ENCODE results near the gene ETV4.

ETV4 gene

DNA sequence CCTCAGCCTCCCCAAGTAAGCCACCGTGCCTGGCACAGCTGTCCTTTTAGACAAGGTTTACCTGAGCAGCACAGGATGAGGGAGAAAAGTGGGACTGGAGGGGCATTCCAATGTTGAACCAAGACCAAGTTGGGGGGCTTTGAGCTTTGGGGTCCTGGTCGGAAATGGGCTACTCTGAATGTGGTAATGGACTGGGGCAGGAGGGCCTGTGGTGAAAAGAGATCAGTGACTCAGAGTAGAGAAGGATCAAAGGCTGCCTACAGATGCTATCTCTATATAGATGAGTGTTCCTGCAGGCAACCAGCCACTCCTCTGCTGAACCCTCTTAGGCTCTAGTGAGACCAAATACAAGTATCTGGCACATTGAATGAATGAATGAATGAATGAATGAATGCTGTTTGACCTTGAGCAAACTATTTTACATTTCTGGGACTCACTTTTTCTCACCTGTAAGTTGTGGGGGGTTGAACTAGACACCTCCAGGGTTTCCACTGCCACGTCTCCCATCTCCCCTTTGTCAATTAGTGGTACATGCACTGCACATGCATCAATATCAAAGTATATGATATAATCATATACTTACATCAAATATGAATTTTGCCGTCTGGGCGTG lies 26.3 kb upstream of the ETV4 start:
- no peak for DNase-seq (ENCODE audit: low read depth)

DNA sequence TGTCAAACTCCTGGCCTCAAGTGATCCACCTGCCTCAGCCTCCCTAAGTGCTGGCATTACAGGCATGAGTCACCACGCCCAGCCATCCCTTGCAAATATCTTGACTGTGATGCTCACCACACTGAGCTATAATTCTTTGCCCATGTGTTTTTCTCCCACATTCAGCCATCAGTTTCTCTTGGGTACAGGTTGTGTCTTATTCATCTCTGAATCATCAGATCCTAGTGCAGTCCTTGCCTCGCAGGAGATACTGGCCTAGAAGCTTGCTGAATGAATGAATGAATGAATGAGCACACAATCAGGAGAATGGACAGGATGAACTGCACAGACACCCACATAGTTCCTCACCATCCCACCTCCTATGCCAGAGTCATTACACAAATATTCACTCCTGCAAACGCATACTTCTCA lies 24.4 kb upstream of the ETV4 start:
- DNase-seq (ENCODE audit: low read depth), result peak; percentile 23

DNA sequence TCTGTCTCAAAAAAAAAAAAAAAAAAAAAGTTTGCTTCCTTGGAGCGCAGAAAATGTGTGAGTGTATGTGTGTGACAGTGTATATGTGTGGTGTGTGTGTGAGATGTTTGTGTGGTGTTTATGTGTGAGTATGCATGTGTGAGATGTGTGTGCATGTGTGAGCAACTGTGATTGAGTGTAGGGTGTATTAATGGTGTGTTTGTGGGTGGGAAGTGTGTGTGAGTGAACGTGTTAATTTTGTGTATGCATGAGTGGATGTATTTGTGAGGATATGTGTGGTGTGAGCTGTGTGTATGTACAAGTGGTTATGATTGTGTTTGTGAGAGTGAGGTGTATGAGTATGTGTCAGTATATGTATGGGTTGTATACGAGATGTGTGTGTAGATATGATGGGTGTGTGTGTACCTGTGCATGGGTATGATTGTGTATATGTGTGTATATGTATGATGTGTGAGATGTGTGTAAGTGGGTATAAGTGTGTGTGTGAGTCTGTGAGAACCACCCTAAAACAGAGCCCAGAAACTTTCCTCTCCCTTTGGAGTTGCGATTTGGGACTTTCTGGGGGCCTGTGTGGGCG lies 22.5 kb upstream of the ETV4 start:
- DNase-seq (ENCODE audit: low read depth), result no peak

DNA sequence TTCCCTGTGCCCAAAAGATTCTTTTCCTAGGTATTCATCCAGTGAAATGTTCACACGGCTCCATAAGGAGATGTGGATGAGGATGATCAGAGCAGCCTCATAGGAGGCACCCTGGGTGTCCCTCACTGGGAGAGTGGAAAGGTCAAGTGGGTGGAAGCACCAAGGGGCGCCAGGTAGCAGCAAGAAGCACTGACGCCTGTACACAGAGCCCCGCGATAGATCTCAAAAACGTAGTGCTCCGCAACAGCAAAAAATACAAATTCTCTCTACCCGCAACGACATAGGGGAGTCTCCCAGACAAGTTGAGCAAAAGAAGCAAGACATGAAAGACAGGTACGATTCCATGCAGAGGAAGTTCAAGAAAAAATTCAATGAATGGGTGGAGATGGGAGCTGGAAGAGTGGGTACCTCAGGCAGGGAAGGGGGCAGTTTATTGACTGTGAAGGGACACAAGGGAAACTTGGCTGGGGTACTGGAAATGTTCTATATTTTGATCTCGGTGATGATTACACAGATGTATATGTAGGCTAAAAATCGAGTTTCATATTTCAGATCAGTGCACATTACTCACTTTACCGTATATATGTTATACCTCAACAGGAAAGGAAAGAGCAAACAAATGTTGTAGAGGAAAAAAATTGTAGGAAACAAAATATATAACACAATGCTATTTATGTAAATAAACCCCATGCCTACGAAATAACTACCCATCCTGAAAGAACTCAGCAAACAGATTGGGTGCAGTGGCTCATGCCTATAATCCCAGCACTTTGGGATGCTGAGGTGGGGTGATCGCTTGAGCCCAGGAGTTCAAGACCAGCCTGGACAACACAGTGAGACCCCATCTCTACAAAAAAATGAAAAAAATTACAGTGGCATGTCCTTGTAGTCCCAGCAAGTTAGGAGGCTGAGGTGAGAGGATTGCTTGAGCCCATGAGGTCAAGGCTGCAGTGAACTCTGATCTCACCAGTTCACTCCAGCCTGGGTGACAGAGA lies 17.8 kb upstream of the ETV4 start:
- no peak for DNase-seq (ENCODE audit: low read depth)

DNA sequence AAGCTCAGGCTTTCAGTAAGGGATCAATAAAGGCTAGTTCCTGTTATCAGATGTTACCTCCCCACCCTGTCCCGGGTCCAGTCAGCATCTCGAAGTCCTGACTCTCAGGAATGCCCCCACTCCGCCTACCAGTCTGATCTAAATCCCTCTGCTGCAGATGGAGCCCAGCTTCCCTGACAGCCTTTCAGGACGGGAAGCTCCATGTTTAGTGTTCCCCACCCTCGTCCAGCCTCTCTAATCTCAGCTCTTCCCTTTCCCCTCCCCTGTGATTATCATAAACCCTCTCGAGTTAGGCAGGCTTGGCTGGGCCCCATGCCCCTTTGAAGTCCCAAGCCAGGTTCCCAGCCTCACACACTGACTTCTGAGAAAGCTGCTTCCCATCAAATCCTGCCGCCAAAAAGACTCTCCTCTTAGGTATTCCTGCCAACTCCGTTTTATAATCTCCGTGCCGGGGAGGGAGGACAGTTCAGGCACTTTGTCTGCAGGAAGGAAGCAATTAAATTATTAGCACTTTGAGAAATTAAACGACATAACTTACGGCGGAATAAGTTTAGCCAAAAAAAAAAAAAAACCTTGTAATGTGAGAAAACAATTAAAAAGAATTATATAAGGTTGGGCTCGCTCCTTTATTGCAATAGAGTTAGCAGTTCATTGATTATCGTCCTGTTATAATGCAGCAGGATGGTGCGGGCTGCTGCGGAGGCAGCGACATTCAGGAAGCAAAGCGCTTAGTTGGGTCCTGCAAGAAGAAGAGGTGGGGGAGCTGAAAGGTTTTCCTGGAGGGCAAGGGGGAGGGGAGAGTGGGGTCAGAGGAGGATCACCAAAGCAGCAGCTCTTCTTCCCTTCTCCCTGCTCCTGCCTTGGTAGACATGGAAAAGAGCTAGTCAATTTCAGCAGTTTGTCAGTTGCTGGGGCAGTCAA lies 16.8 kb upstream of the ETV4 start:
- no peak for DNase-seq (ENCODE audit: low read depth)

DNA sequence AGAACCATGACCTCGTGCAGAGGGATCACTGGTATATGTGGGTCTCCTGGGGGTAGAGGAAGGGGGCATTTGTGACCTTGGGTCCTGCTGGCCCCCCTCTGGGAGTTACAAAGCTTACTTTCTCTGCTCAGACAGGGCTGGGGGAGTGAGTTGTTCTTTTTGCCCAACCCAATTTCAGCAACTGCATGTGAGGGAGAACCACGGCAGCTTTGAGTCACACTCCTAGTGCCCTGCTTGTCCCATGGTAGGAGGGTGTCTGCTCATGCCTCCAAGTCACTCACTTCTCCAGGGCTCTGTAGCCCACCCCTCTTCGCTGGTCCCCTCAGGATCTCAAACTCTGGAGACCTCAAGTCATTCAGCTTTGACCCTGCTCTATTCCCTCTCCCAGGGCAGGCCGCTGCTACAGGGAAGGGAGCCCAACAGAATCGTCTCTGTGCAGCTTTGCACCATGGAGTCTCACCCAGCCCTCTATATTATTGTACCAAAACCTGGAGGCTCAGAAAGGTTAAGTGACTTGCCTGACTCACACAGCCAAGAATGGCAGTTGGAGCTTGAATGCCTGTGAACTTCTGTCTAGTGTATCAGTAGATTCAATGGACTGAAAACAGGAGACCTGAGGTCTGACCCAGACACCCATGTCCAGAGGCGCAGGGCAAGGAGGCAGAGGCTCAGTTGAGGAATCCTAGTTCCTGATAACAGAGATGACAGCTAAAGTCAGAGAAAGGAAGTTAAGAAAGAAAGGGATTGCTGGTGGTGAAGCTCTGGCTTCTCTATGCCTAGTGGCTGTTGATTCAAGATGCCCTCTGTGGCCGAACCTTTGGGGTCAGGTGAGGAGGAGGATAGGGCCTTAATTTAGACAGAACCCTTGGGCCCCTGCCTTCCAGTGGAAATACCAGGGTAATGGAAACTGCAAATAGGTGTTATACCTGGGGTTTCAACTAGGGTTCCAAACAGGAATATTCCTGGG lies 14.6 kb upstream of the ETV4 start:
- no peak for DNase-seq (ENCODE audit: low read depth)

DNA sequence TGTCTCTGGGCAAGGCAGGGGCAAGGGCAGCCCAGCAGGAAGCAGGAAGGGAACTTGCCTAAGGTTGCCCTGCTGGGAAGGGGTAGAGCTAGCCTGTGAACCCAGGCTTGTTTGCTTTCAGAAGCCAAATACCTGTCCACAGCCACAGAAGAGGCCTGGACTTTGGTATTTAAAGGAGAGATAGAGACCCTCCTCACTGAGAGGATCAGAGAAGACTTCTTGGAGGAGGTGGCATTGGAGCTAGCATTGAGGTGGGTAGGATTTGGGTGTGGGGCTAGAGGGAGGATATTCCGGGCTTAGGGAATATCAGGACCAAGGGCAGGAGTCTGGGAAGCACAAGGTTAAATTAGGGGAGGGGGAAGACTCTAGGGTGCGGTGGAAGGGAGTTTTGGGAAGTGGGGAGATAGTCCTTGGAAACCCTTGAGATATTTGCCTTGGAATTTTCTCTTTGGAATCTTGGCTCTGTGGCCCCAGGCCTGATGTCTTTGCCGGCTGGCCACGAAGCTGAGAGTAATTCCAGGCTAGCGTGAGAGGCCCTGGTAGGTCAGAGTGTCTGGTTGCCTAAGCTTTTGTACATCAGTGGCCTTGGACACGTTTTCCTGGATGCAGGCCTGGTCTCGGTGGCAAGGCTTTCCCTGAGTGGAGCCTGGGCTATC lies 13.1 kb upstream of the ETV4 start:
- DNase-seq (ENCODE audit: low read depth), result no peak

DNA sequence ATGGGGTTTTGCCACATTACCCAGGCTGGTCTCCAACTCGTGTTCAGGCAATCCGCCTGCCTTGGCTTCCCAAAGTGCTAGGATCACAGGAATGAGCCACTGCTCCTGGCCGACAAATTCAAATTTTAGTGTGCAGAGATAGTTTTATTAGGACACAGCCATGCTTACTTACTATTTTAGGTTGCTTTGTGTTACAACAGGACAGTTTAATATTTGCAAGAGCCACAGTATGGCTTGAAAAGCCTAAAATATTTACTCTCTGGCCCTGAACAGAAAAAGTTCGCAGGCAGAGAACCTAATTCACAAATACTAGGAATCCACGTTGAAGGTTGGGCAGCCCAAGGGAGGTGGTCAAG lies 12.6 kb upstream of the ETV4 start:
- DNase-seq (ENCODE audit: low read depth), result no peak

DNA sequence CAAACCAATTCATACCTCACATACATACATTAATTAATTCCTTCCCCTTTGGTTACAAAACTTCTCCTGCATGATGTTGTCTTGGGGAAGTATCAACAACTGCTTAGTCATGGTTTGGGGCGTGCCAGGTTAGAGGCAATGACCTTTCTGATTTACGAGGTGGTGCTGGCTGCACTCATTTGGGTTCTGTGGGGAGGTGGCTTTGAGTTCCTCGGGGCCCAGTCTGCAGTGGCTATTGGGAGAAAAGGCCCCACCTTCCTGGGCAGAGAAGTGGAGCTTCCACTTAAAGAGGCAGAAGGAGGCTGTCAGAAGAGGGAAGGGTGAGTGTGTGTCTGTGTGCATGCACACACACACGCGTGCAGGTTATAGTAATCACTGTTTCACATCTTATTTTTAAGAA lies 10.2 kb upstream of the ETV4 start:
- peak; percentile 55 for DNase-seq (ENCODE audit: low read depth)

DNA sequence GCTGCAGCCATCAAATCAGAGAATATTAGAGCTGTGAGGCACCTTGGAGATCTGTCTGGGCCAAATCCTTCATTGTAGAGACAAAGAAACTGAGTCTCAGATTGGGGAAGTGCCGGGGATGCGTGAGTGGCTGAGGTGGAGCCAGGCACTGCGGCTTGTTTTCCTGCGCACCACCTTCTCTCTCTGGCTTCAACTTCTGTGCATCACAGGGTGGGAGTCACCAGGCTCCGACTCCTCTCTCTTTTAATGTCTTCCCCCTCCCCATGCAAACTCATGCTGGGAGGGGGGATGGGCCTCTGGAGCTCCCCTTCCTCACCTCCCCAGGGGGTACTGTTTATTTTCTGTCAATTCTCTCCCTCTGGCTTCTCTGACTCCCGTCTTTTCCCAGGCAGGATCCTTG lies 8.7 kb upstream of the ETV4 start:
- no peak for DNase-seq (ENCODE audit: low read depth)

DNA sequence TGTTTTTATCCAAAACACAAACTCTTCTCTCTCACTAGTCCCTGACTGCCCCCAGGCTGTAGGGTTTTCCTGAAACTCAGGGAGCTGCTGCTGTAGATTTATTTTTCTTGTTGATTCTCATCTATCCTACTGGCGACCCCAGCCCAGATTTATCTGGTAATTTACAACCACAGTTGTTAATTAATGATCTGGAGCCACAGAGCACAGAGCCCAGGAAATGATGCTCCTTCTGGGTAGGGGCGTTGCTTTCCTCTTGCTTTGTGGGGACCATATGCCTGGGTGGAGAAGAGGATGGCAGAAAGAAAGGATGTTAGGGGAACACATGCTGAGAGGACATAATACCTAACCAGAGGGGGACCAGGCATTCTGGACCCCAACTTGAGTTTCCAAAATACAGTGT lies 7.4 kb upstream of the ETV4 start:
- no peak for DNase-seq (ENCODE audit: low read depth)

DNA sequence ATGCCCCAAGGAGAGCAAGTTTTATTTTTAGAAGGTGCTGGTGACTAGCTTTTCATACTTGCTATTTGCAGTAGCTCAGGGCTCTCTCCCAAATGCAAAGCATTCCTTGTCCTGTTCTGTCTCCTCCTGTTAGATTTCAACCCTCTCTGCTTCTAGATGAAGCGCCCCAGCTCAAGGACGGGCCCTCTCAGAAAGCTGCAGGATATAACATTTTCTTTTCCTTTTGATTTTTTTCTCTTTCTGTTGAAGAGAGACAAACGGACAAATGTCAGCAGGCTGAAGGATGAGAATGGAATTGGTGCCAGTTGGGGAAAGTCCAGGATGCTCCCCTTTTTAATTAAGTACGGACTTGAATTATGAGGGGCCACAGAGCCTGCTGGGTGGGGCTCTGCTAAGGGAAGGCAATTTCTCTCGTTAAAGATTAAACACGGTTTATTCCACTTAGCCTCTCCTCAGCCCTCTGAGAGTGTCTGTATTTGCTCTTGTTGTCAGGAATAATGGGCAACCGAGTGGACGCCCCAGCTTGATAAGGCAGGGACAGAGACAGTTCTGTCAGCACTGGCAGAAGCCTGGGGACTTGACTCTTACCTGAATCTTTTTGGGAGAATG lies 6.2 kb upstream of the ETV4 start:
- no peak for DNase-seq (ENCODE audit: low read depth)

DNA sequence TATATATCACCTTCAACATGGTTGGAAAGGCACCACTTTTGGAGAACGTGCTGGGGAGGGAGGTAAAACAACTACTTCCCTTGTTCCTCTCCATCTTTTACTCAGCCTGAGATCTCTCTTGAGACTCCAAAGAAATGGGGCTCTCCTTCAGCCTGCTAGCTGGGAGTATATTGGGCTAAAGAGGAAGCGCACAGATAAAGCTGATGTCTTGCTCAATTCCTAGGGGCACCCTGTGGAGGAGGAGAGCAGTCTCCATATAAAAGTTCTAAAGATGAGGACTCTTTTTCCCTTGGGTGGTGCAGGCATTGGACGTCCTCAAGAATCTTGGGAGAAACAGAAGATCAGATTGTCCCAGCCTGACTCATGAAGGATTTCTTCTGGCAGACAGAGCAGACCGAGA lies 4.6 kb upstream of the ETV4 start:
- DNase-seq (ENCODE audit: low read depth), result no peak

DNA sequence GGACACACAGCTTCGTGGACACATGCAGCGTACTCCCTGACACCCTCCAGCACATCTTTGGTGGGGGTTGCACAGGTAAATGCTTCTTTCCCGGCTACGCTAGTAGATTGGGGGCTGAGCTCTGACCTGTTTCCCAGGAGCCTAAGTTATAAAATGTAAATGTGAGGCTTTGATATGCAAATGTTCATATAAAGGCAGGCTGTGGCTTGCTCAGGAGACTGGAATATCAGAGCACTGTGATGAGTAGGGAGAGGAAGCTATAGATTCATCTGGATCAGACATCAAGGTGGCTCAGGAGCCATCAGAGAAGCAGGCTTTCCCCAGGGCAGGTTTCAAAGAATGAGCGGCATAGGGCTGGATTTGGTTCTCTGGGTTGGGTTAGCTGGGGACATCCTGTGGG lies 3.4 kb upstream of the ETV4 start:
- no peak for DNase-seq (ENCODE audit: low read depth)

DNA sequence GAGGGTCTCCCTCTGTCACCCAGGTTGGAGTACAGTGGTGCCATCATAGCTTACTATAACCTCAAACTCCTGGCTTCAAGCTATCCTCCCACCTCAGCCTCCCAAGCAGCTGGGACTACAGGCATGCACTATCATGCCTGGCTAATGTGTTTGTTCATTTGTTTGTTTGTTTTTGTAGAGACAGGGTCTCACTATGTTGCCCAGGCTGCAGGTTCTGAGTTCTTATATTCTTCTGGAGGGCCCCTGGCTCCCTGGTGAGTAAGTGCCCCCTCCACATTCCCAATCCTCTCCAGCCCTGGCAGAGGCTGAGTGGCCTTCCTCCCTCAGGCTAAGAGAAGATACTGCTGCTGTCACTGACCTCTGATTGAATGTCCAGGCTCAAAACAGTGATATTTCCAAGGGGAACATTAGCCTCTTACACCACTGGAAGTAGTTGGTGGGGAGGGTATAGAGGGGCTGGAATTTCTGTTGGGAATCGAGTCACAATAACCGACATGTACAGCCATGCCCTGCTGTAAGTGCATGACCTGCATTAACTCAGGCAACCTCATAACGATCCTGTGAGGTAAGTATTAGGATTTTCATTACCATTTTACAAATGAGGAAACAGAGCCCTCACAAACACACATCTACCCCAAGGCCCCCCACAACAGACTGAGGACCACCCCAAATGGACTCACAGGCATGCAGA lies 2.7 kb upstream of the ETV4 start:
- DNase-seq (ENCODE audit: low read depth), result no peak

DNA sequence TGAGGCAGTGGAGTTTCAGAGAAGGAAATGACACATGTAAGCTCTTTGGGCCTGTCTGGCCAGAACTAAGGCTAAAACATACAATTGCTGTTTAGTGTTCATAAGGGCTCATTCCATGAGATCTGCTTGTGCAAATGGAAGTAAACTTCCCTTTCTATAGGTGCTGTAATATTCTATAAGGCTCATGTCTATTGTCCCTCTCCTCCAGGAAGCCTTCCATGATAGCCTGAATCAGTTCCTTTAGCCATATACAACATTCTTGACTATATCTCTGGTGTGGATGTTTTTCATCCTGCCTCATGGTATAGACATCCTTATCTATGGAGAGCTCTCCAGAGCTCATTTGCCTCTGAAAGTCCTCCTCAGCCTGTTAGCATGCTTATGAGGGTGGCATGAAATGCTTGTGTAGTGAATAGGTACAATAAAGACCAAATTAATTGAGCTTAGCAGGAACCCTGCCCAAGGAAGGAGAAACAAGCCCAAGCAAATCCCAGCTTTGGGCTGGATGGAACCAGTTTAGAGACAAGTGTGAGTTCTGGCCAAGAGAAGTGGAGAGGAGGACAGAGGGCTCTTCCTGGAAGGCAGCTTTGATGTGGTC lies 1.6 kb upstream of the ETV4 start:
- no peak for DNase-seq (ENCODE audit: low read depth)

DNA sequence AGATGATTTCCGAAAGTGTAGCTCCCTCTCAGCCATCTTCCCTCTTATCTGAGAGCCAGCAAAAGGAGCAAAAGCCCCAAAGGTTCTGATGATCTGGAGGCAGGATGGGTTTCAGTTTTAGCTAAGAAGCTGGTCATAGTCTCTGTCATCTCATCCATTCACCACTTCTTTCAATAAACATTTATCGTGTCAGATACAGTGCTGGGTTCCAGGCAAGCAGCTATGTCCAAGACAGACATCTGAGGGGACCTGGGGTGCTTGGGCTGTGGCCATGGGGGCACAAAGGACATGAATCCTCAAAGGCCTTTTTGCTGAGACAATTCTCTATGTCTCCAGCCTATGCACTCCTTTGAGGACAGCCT lies 1.0 kb upstream of the ETV4 start:
- DNase-seq (ENCODE audit: low read depth), result no peak

DNA sequence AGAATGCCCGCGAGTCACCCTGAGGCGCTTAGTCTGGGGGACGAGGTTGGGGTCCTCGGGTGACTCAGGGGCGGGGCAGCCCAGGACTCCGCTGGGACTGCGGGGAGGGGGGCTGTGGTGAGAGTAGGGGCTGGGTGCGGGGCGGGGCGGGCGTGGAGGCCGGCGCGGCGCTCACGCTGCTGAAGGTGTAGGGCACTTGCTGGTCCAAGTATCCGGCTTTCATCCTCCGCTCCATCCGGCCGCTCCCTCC lies 832 bp downstream of the ETV4 start:
- DNase-seq (ENCODE audit: low read depth), result no peak

DNA sequence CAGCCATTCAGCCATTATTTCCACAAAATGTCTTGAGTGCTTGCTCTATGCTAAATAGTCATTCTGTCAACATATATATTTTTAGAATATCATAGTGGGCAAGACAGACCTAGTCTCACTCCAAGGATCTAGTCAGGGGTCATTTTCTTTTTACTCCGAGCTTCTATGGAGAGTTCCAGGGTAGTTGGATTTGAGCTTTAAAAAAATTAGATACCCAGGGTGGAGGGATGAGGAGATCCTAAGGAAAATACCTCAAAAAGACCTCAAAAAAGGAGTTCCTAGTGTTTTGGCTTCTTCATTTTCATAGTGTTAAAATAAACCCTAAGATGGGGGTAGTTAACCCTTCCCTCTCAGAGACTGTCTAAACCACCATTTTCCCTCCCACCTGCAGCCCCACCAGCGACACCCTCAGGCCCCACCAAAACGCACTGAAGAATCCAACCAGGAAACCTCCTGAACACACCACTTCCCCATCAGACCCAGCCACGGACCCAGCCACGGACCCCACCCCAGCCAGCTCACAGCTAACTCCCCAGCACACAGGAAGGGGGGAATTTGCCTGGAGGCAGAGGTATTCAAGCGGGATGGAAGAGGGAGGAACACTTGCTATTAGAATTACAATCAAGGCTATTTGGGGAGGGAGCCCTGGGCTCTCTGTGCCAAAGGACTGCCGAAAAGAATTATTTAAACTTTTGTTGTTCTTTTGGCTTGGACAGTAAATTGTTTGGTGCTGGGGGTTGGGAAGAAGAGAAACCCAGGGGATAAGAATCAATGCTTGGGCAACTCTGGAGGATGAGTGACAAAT lies 2.2 kb downstream of the ETV4 start:
- DNase-seq (ENCODE audit: low read depth), result no peak

Measured in stromal cell of bone marrow (primary cell).